Measurements from ENCODE around the gene KRTAP20-4. TPM values are rescaled to one million over a fixed set of nuclear protein-coding genes. Genes with fewer than 3 reads are reported as not detected.

KRTAP20-4 gene
- total RNA-seq, 2 experiments from 2014 or later = not detected

DNA sequence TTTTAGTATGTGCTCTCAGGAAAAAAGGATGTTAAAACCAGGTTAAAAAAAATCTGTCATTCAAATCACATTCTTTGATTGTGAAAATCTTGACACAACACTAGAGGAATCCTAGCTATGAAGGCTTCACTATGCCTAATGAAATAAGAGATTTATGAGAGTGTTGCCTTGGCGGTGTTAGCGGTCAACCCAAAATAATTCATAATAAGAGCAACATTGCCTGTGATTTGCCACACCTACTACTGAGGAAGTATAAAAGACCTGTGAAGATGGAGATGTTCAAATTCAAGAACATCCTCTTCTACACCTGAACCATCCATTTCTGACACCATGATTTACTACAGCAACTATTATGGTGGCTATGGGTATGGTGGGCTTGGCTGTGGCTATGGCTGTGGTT, 4.3 kb upstream of the KRTAP20-4 start, which contains the start of gene KRTAP20-1:
TSS of gene KRTAP20-1 (plus strand) at position 301 of the 400 bp plus-strand sequence. CDS start at position 331, 30 bp downstream.
- ChIA-PET POLR2A (no interaction called here), CTCF (no interaction called here)
- H3K27ac Mint-ChIP-seq = no peak within 1 kb of the TSS
- H3K36me3 Mint-ChIP-seq = no peaks in the 10 kb centered on the region
- peaks cover 2% of the 10 kb centered on the region for H3K9me3 Mint-ChIP-seq
- intact Hi-C loops (cut with micrococcal nuclease) = no loop called here
- no peak for DNase-seq
- no peaks in the 10 kb centered on the region for H3K4me1 Mint-ChIP-seq (ENCODE audit: low read depth)
- no peak within 1 kb of the TSS for H3K4me3 Mint-ChIP-seq
- no peaks in the 10 kb centered on the region for H3K27me3 Mint-ChIP-seq

DNA sequence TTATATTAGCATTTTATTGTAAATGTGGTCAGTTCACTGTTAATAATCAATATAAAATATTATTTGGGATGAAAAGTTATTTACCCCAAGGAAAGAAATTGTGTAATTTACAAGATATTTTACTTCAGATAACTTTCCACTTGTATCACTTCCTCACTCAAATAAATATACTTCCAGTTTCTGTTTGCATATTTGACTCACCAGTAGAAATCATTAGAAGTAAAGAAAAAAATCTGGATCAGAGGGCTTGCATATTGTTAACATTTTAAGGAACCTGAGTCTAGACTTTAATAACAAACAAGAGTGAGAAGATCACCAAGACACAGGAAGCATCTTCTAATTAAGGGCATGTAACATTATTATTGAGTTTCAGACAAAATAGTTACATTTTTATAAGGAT, 347 bp upstream of the KRTAP20-4 start:
- no peak for DNase-seq
- POLR2A ChIA-PET = no interaction called here
- Mint-ChIP-seq H3K36me3 (no peaks in the 10 kb centered on the region), H3K9me3 (no peaks in the 10 kb centered on the region), H3K4me3 (no peak overlapping the region), H3K27me3 (no peaks in the 10 kb centered on the region), H3K27ac (no peak overlapping the region), H3K4me1 (ENCODE audit: low read depth) (no peaks in the 10 kb centered on the region)
- intact Hi-C loops (cut with micrococcal nuclease) = no loop called here
- CTCF ChIA-PET = no interaction called here

GRCh38 chr21:30623362-30623761, 2.9 kb downstream of the KRTAP20-4 start:
- intact Hi-C loops (cut with micrococcal nuclease) = no loop called here
- Mint-ChIP-seq H3K27ac (no peak overlapping the region), H3K4me1 (ENCODE audit: low read depth) (no peaks in the 10 kb centered on the region), H3K36me3 (no peaks in the 10 kb centered on the region), H3K9me3 (no peaks in the 10 kb centered on the region), H3K4me3 (no peak overlapping the region), H3K27me3 (no peaks in the 10 kb centered on the region)
- no peak for DNase-seq
- ChIA-PET POLR2A (no interaction called here), CTCF (interaction anchor here (0.8 to 1.0 kb wide), 2 partner anchors 8 to 207 kb away, joined by 3 read pairs; no protein-coding TSS in a partner anchor)

- no peaks in the 10 kb centered on the region for H3K4me1 Mint-ChIP-seq (ENCODE audit: low read depth)
- H3K27ac Mint-ChIP-seq = no peak overlapping the region
- no peaks in the 10 kb centered on the region for H3K27me3 Mint-ChIP-seq
- ChIA-PET POLR2A (no interaction called here), CTCF (no interaction called here)
- H3K4me3 Mint-ChIP-seq = no peak overlapping the region
- no peaks in the 10 kb centered on the region for H3K36me3 Mint-ChIP-seq
- DNase-seq = no peak
- intact Hi-C loops (cut with micrococcal nuclease) = no loop called here
- H3K9me3 Mint-ChIP-seq = no peaks in the 10 kb centered on the region
These were observed 5.2 kb downstream of the KRTAP20-4 start for GRCh38 chr21:30625449-30626165.

DNA sequence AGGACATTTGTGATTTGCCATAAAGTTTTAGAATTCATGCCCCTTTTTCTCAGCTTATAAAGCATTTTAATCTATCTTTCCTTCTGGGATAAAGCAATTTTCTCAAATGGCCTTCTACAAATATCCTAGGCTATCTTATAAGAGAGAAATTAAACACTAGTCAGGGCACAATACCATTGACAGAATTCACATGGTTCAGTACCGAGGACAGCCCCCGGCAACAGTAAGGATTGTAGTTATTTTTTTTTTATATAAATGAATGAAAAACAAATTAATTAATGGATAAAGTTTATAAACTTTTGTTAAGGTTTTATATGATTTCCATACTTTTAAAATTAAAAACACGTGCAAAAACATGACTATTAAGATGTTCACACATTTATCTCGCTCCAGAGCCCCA, 7.7 kb downstream of the KRTAP20-4 start:
- intact Hi-C loops (cut with micrococcal nuclease) = no loop called here
- no peaks in the 10 kb centered on the region for H3K36me3 Mint-ChIP-seq
- CTCF ChIA-PET = no interaction called here
- no peaks in the 10 kb centered on the region for H3K27me3 Mint-ChIP-seq
- POLR2A ChIA-PET = no interaction called here
- no peak overlapping the region for H3K4me3 Mint-ChIP-seq
- no peaks in the 10 kb centered on the region for H3K4me1 Mint-ChIP-seq (ENCODE audit: low read depth)
- H3K9me3 Mint-ChIP-seq = no peaks in the 10 kb centered on the region
- no peak for DNase-seq
- no peak overlapping the region for H3K27ac Mint-ChIP-seq

DNA sequence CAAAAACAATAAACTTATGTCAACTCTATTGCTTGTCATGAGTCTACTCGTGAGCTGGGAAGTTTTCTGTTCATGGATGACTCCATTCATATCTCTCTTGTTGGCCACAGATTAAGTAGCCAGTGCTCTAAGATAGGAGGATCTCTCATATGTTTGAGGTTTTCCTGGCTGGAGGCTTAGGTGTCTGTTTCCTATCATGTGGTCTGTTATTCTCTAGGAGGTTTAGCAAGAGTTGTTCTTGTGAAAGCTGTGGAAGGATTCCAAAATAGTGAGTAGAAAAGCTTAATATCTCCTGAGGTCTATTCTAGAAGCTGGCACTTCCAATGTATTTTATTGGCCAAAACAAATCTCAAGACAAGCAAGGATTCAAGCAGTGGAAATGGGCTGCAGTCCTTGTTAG, 8.8 kb downstream of the KRTAP20-4 start:
- Mint-ChIP-seq H3K9me3 (no peaks in the 10 kb centered on the region), H3K4me1 (ENCODE audit: low read depth) (no peaks in the 10 kb centered on the region), H3K36me3 (no peaks in the 10 kb centered on the region), H3K4me3 (no peak overlapping the region), H3K27me3 (no peaks in the 10 kb centered on the region), H3K27ac (no peak overlapping the region)
- intact Hi-C loops (cut with micrococcal nuclease) = no loop called here
- no peak for DNase-seq
- CTCF ChIA-PET = no interaction called here
- POLR2A ChIA-PET = no interaction called here

- no peak for DNase-seq
- no peaks in the 10 kb centered on the region for H3K27me3 Mint-ChIP-seq
- intact Hi-C loops (cut with micrococcal nuclease) = no loop called here
- H3K9me3 Mint-ChIP-seq = no peaks in the 10 kb centered on the region
- no peaks in the 10 kb centered on the region for H3K36me3 Mint-ChIP-seq
- no peaks in the 10 kb centered on the region for H3K4me1 Mint-ChIP-seq (ENCODE audit: low read depth)
- CTCF ChIA-PET = no interaction called here
- no peak within 1 kb of the TSS for H3K4me3 Mint-ChIP-seq
- POLR2A ChIA-PET = no interaction called here
- no peak within 1 kb of the TSS for H3K27ac Mint-ChIP-seq
These were observed 14.5 kb downstream of the KRTAP20-4 start, which contains the start of gene KRTAP20-2 for GRCh38 chr21:30634906-30635305. TSS of gene KRTAP20-2 (plus strand) at chr21:30635206. CDS start at chr21:30635264, 58 bp downstream.

- Mint-ChIP-seq H3K27me3 (no peaks in the 10 kb centered on the region), H3K4me3 (no peak overlapping the region), H3K9me3 (no peaks in the 10 kb centered on the region), H3K27ac (no peak overlapping the region), H3K4me1 (ENCODE audit: low read depth) (no peaks in the 10 kb centered on the region), H3K36me3 (no peaks in the 10 kb centered on the region)
- ChIA-PET CTCF (no interaction called here), POLR2A (no interaction called here)
- DNase-seq = no peak
- intact Hi-C loops (cut with micrococcal nuclease) = no loop called here
These were observed 18.3 kb downstream of the KRTAP20-4 start for GRCh38 chr21:30638686-30639085.

DNA sequence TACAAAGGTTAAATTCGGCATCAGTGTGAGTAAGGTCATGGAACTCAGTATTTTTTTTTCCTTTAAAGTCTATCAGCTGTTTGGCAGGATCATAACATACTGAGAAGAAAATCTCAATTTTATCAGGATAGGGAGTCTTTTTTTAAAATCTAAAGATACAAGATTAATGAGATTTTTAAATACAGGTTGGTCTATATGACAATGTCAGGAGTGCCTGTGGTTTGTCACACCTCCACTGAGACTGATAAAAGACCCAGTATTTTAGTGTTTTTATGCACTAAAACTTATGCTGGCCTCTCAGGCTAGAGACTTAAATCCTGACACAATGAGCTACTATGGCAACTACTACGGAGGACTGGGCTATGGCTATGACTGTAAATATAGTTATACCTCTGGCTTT, 22.1 kb downstream of the KRTAP20-4 start, which contains the start of gene KRTAP20-3:
TSS of gene KRTAP20-3 (plus strand) at position 301 of the 400 bp plus-strand sequence.
- POLR2A ChIA-PET = no interaction called here
- DNase-seq = no peak
- intact Hi-C loops (cut with micrococcal nuclease) = no loop called here
- Mint-ChIP-seq H3K27ac (no peak within 1 kb of the TSS), H3K27me3 (no peaks in the 10 kb centered on the region), H3K9me3 (no peaks in the 10 kb centered on the region), H3K36me3 (no peaks in the 10 kb centered on the region), H3K4me3 (no peak within 1 kb of the TSS), H3K4me1 (ENCODE audit: low read depth) (no peaks in the 10 kb centered on the region)
- CTCF ChIA-PET = no interaction called here

DNA sequence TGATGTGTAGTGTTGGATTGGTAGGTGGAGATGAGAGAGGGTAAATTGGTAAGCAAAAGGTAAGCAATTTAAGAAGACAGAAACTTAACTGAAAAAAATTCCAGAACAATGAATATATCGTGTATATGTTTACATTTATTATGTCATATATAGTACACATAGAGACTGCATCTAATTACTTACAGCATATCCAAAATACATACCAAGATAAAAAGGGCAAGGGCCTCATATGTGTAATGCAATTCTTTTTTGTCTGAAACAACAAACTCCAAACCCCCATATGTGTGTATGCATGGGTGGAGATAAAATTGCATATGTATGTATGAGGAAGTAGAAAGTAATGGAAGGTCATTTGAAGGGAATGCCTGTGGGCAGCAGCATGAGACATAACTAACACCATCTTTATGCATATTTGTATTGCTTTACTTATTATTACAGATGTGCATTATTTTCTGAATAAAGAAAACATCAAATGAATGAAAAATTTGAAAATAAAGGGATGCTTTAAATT, 26.5 kb downstream of the KRTAP20-4 start:
- POLR2A ChIA-PET = no interaction called here
- Mint-ChIP-seq H3K4me3 (no peak overlapping the region), H3K27me3 (no peaks in the 10 kb centered on the region), H3K4me1 (ENCODE audit: low read depth) (no peaks in the 10 kb centered on the region), H3K27ac (no peak overlapping the region), H3K9me3 (no peaks in the 10 kb centered on the region), H3K36me3 (no peaks in the 10 kb centered on the region)
- CTCF ChIA-PET = no interaction called here
- DNase-seq = no peak
- intact Hi-C loops (cut with micrococcal nuclease) = no loop called here

DNA sequence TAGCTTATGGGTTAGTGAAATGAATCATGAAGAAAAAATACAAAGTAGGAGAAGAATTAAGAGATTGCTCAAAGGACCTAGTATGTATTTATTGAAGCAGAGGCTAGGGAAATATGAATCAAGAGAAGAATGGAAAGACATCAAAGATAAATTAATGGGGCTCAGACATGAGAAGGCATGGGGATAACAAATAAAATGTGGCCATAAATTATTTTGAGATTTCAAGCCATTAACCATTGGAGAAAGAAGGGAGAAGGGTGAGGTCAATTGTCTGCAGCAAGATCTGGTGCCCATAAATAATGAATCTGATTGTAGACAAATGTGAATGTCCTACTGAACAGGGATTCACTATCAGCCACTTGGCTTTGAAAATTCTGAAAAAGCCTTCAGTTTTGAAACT, 32.5 kb downstream of the KRTAP20-4 start:
- H3K36me3 Mint-ChIP-seq = no peaks in the 10 kb centered on the region
- intact Hi-C loops (cut with micrococcal nuclease) = no loop called here
- no peak for DNase-seq
- no peak overlapping the region for H3K27ac Mint-ChIP-seq
- no peaks in the 10 kb centered on the region for H3K9me3 Mint-ChIP-seq
- peaks cover 1% of the 10 kb centered on the region for H3K27me3 Mint-ChIP-seq
- CTCF ChIA-PET = no interaction called here
- POLR2A ChIA-PET = no interaction called here
- no peak overlapping the region for H3K4me3 Mint-ChIP-seq
- no peaks in the 10 kb centered on the region for H3K4me1 Mint-ChIP-seq (ENCODE audit: low read depth)

DNA sequence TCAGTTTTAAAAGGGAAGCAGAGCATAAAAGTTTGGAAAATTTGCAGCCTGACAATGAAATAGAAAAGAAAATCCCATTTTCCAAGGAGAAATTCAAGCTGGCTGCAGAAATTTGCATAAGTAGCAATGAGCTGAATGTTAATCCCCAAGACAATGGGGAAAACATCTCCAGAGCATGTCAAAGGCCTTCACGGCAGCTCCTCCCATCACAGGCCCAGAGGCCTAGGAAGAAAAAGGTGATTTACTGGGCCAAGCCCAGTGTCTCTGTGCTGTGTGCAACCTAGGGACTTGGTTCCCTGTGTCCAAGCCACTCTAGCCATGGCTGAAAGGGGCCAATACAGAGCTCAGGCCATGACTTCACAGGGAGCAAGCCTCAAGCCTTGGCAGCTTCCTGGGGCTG, 48.3 kb downstream of the KRTAP20-4 start:
- DNase-seq = no peak
- no peaks in the 10 kb centered on the region for H3K9me3 Mint-ChIP-seq
- POLR2A ChIA-PET = no interaction called here
- CTCF ChIA-PET = no interaction called here
- no peaks in the 10 kb centered on the region for H3K36me3 Mint-ChIP-seq
- H3K27ac Mint-ChIP-seq = no peak overlapping the region
- intact Hi-C loops (cut with micrococcal nuclease) = no loop called here
- H3K4me3 Mint-ChIP-seq = no peak overlapping the region
- no peaks in the 10 kb centered on the region for H3K4me1 Mint-ChIP-seq (ENCODE audit: low read depth)
- H3K27me3 Mint-ChIP-seq = peaks cover 2% of the 10 kb centered on the region
